Esophagus muscularis mucosa (tissue), 4 donors: Measurements from ENCODE around the gene PAK4.

Source experiments
- EP300 ChIP-seq: sonication (generic); formaldehyde crosslinking; IDR thresholded peaks from one replicate; pipeline ENCODE4 v1.6.1; 2017; ENCODE audit warnings: antibody characterized with exemption
- POLR2A ChIP-seq: fragments of 450-650 bp; IDR thresholded peaks from one replicate; pipeline ENCODE4 v1.6.1; 2017; ENCODE audit warnings: antibody characterized with exemption, moderate library complexity, mild to moderate bottlenecking, low read depth
- POLR2AphosphoS5 ChIP-seq, 2 donors: sonication (generic); formaldehyde crosslinking; IDR thresholded peaks; one replicate each; pipeline ENCODE4 v1.6.1; 2017; ENCODE audit warnings: antibody characterized with exemption in 2 of 2
- TF ChIP-seq, protein P1 (sequence below), 3 experiments: fragments of 200-600 bp in 2 of 3; fragments of 450-650 bp in 1 of 3; sonication (generic) in 2 of 3; IDR thresholded peaks; one replicate each; pipeline ENCODE4 v1.5.1; 2017 to 2019; ENCODE audit warnings: antibody characterized with exemption in 3 of 3, mild to moderate bottlenecking in 2 of 3, moderate library complexity in 1 of 3

DNA sequence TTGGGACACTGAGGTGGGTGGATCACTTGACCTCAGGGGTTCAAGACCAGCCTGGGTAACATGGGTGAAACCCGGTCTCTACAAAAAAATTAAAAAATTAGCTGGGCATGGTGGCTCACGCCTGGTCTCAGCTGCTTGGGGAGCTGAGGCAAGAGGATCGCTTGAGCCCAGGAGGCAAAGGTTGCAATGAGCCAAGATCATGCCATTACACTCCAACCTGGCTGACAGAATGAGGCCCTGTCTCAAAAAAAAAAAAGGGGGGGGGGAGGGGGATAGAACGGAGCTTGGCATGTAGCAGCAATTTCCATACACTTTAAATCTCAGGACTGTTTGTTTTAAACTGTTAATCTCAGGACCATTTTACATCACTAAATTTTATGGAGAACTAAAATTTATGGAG lies 39.2 kb upstream of the PAK4 start:
- no peak for TF ChIP-seq POLR2A
- TF ChIP-seq, protein P1, sequence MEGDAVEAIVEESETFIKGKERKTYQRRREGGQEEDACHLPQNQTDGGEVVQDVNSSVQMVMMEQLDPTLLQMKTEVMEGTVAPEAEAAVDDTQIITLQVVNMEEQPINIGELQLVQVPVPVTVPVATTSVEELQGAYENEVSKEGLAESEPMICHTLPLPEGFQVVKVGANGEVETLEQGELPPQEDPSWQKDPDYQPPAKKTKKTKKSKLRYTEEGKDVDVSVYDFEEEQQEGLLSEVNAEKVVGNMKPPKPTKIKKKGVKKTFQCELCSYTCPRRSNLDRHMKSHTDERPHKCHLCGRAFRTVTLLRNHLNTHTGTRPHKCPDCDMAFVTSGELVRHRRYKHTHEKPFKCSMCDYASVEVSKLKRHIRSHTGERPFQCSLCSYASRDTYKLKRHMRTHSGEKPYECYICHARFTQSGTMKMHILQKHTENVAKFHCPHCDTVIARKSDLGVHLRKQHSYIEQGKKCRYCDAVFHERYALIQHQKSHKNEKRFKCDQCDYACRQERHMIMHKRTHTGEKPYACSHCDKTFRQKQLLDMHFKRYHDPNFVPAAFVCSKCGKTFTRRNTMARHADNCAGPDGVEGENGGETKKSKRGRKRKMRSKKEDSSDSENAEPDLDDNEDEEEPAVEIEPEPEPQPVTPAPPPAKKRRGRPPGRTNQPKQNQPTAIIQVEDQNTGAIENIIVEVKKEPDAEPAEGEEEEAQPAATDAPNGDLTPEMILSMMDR (IDR thresholded peaks at IDR 0.05), result no peak
- no peak for TF ChIP-seq POLR2AphosphoS5 (IDR thresholded peaks at IDR 0.05)
- no peak for TF ChIP-seq EP300
